ENCODE results near the gene SPCS3.

- no peak for TF ChIP-seq CTCF (IDR thresholded peaks at IDR 0.05)
- peak in 1 of 4 donors; percentile 43 for TF ChIP-seq EP300 (IDR thresholded peaks at IDR 0.05)
- TF ChIP-seq POLR2AphosphoS5 (IDR thresholded peaks at IDR 0.05): peak in 3 of 4 donors; percentile 5 to 66 (median 60)
- no peak for TF ChIP-seq POLR2A (IDR thresholded peaks at IDR 0.05)
Measured at GRCh38 chr4:176286728-176287127, 33.0 kb upstream of the SPCS3 start.

Measured in sigmoid colon (tissue), 4 donors.